ENCODE results near the gene GCGR. TPM values are rescaled to one million over a fixed set of nuclear protein-coding genes. Genes with fewer than 3 reads are reported as not detected.
A peak's percentile ranks its signal among the peaks of the same experiment; 100 is the strongest.

Gene GCGR
- total RNA-seq, 1 donor from 2014 or later, result not detected

GRCh38 chr17:81858967-81859905 is 55.3 kb downstream of the GCGR start:
- Histone ChIP-seq H3K27ac (ENCODE audit: low read depth, low read length) (peak overlapping the region; percentile 58), H3K9ac (ENCODE audit: low read length) (peak overlapping the region; percentile 94), H4K20me1 (ENCODE audit: insufficient read depth, low read length) (peaks cover 66% of the 10 kb centered on the region), H3K27me3 (ENCODE audit: insufficient read depth, low read length) (no peaks in the 10 kb centered on the region), H3K4me3 (ENCODE audit: insufficient read depth, low read depth, low read length) (peak overlapping the region; percentile 97), H3K79me2 (ENCODE audit: insufficient read depth, low read length) (peaks cover 92% of the 10 kb centered on the region), H3K4me1 (ENCODE audit: insufficient read depth, low read length) (peaks cover 30% of the 10 kb centered on the region), H3K36me3 (ENCODE audit: insufficient read depth, low read length) (peaks cover 22% of the 10 kb centered on the region), H3K9me3 (ENCODE audit: insufficient read depth, low read depth, low read length) (no peaks in the 10 kb centered on the region), H2AFZ (ENCODE audit: low read depth, low read length) (no peak overlapping the region), H3K4me2 (ENCODE audit: low read length) (peak overlapping the region; percentile 94)
- peak overlapping the region; percentile 89 for H3K4me3 Mint-ChIP-seq (ENCODE audit: unreplicated experiment)
- H3K36me3 Mint-ChIP-seq (ENCODE audit: low read depth, unreplicated experiment), result peaks cover 14% of the 10 kb centered on the region
- DNase-seq (ENCODE audit: low read depth) (no peak), FAIRE-seq (no peak)
- H3K27me3 Mint-ChIP-seq (ENCODE audit: low read depth, unreplicated experiment), result no peaks in the 10 kb centered on the region
- peak overlapping the region; percentile 71 for H3K27ac Mint-ChIP-seq (ENCODE audit: unreplicated experiment)
- TF ChIP-seq EZH2 (IDR thresholded peaks at IDR 0.05; ENCODE audit: insufficient read depth, low read length), result no peak
- no peak for TF ChIP-seq CTCF (IDR thresholded peaks at IDR 0.05; ENCODE audit: insufficient read depth, low read depth, low read length)
- no peaks in the 10 kb centered on the region for H3K9me3 Mint-ChIP-seq (ENCODE audit: unreplicated experiment)
- peaks cover 31% of the 10 kb centered on the region for H3K4me1 Mint-ChIP-seq (ENCODE audit: low read depth, unreplicated experiment)

GRCh38 chr17:81859906-81860755 is 56.2 kb downstream of the GCGR start, which contains the start of gene P4HB:
TSS of gene P4HB (minus strand) at chr17:81860535. CDS start at chr17:81860471, 64 bp downstream.
- peak within 1 kb of the TSS; percentile 97 for H3K4me3 ChIP-seq (ENCODE audit: insufficient read depth, low read depth, low read length)
- H3K27ac ChIP-seq (ENCODE audit: low read depth, low read length), result peak within 1 kb of the TSS; percentile 97
- peak within 1 kb of the TSS; percentile 96 for H3K4me2 ChIP-seq (ENCODE audit: low read length)
- FAIRE-seq (no peak), DNase-seq (ENCODE audit: low read depth) (no peak)
- H3K27ac Mint-ChIP-seq (ENCODE audit: unreplicated experiment), result peak within 1 kb of the TSS; percentile 99
- H3K36me3 ChIP-seq (ENCODE audit: insufficient read depth, low read length), result peaks cover 13% of the 10 kb centered on the region
- peaks cover 66% of the 10 kb centered on the region for H4K20me1 ChIP-seq (ENCODE audit: insufficient read depth, low read length)
- H3K4me1 ChIP-seq (ENCODE audit: insufficient read depth, low read length), result peaks cover 30% of the 10 kb centered on the region
- H3K4me3 Mint-ChIP-seq (ENCODE audit: unreplicated experiment), result peak within 1 kb of the TSS; percentile 93
- H3K36me3 Mint-ChIP-seq (ENCODE audit: low read depth, unreplicated experiment), result peaks cover 14% of the 10 kb centered on the region
- H3K4me1 Mint-ChIP-seq (ENCODE audit: low read depth, unreplicated experiment), result peaks cover 31% of the 10 kb centered on the region
- TF ChIP-seq CTCF (IDR thresholded peaks at IDR 0.05; ENCODE audit: insufficient read depth, low read depth, low read length) (no peak), EZH2 (IDR thresholded peaks at IDR 0.05; ENCODE audit: insufficient read depth, low read length) (no peak)
- H3K9me3 Mint-ChIP-seq (ENCODE audit: unreplicated experiment), result no peaks in the 10 kb centered on the region
- no peaks in the 10 kb centered on the region for H3K27me3 ChIP-seq (ENCODE audit: insufficient read depth, low read length)
- no peaks in the 10 kb centered on the region for H3K9me3 ChIP-seq (ENCODE audit: insufficient read depth, low read depth, low read length)
- no peaks in the 10 kb centered on the region for H3K27me3 Mint-ChIP-seq (ENCODE audit: low read depth, unreplicated experiment)
- H2AFZ ChIP-seq (ENCODE audit: low read depth, low read length), result peak within 1 kb of the TSS; percentile 63
- peaks cover 88% of the 10 kb centered on the region for H3K79me2 ChIP-seq (ENCODE audit: insufficient read depth, low read length)
- H3K9ac ChIP-seq (ENCODE audit: low read length), result peak within 1 kb of the TSS; percentile 97

All from astrocyte (in vitro differentiated cells and primary cell).